ENCODE results near the gene IFI27. TPM values are rescaled to one million over a fixed set of nuclear protein-coding genes. Genes with fewer than 3 reads are reported as not detected.
A peak's percentile ranks its signal among the peaks of the same experiment; 100 is the strongest.

IFI27 gene
- total and polyA plus RNA-seq, 10 of the 15 experiments (the other 5 are each of a cell fraction or from before 2014, with no cell fraction given) = 1.1 to 45.5 (median 3.3) TPM

GRCh38 chr14:94144765-94145164, 34.2 kb downstream of the IFI27 start:
- no peak overlapping the region for H3K9ac ChIP-seq (ENCODE audit: control insufficient read depth, insufficient read depth, low read length)
- no peaks in the 10 kb centered on the region for H3K36me3 ChIP-seq (ENCODE audit: control insufficient read depth in 2 of 2, insufficient read depth in 2 of 2, low read length in 1 of 2)
- POLR2A ChIA-PET = no interaction called here
- DNase-seq (ENCODE audit: low read depth, low spot score) (no peak), FAIRE-seq (no peak), ATAC-seq (no peak)
- H3K9me3 ChIP-seq (replicated peaks; ENCODE audit: control insufficient read depth, insufficient read depth, low read length) = no peaks in the 10 kb centered on the region; the same call in 2 of the 3 replicates
- no peak overlapping the region for H3K27ac ChIP-seq (ENCODE audit: control insufficient read depth, insufficient read depth)
- no peaks in the 10 kb centered on the region for H3K27me3 ChIP-seq (replicated peaks in 1 of 2; ENCODE audit: control insufficient read depth in 2 of 2, insufficient read depth in 2 of 2, low read length in 1 of 2)
- in situ Hi-C loops (cut with MboI) (no loop called here), intact Hi-C loops (cut with micrococcal nuclease; ENCODE audit: unreplicated experiment) (no loop called here)
- WGBS (ENCODE audit: insufficient coverage, insufficient replicate concordance, low lambda C conversion rate, missing lambda C conversion rate) = 89% methylated on average over 1 of the region's 1 CpG
- H3K4me3 ChIP-seq = no peak overlapping the region
- H4K20me1 ChIP-seq (ENCODE audit: control insufficient read depth, insufficient read depth) = no peaks in the 10 kb centered on the region
- no peaks in the 10 kb centered on the region for H3K79me2 ChIP-seq (ENCODE audit: control insufficient read depth, insufficient read depth, low read length)
- CTCF ChIA-PET = interaction anchor here (1.6 to 4.4 kb wide), 3 partner anchors 13 to 108 kb away, joined by 3 to 34 read pairs (median 6); no protein-coding TSS in a partner anchor
- RAD21 ChIA-PET (ENCODE audit: unreplicated experiment) = no interaction called here
- no peak overlapping the region for H3K4me2 ChIP-seq (ENCODE audit: control insufficient read depth, insufficient read depth)
- TF ChIP-seq POLR2AphosphoS2 (IDR thresholded peaks at IDR 0.05; ENCODE audit: low read depth, low read length) (no peak), EZH2 (IDR thresholded peaks at IDR 0.05; ENCODE audit: borderline replicate concordance, control insufficient read depth, low read depth, low read length) (no peak), ZNF274 (IDR thresholded peaks at IDR 0.05; ENCODE audit: insufficient read depth, insufficient read length) (no peak), SP1 (IDR thresholded peaks at IDR 0.05; ENCODE audit: low read depth, low read length) (no peak), NFYA (IDR thresholded peaks at IDR 0.05; ENCODE audit: borderline replicate concordance, low read depth, low read length) (no peak), FOXK2 (IDR thresholded peaks at IDR 0.05) (no peak), KLF5 (IDR thresholded peaks at IDR 0.05; ENCODE audit: partially characterized antibody) (no peak), WRNIP1 (IDR thresholded peaks at IDR 0.05; ENCODE audit: borderline replicate concordance, low read depth, low read length) (no peak), POLR2A (IDR thresholded peaks at IDR 0.05; ENCODE audit: low read depth, low read length) (no peak), MLLT1 (IDR thresholded peaks at IDR 0.05) (no peak)
- peaks cover 5% of the 10 kb centered on the region for H3K4me1 ChIP-seq (ENCODE audit: control insufficient read depth, insufficient read depth, low read length)
- peak overlapping the region; percentile 29; the same call in 1 of the 2 replicates for H2AFZ ChIP-seq (ENCODE audit: control insufficient read depth, low read depth, low read length)
- SMC1A ChIA-PET (ENCODE audit: uncharacterized antibody, unreplicated experiment) = no interaction called here
- BruUV-seq (replicated peaks) = no TSS peak
